Right lung (tissue), 5 donors: Measurements from ENCODE around the gene PRDX4. TPM values are rescaled to one million over a fixed set of nuclear protein-coding genes. Genes with fewer than 3 reads are reported as not detected.
"Not testable (repeated sequence)": the region's sequence is repeated elsewhere in the genome, so short reads cannot be mapped to it uniquely, and the experiment has no call there.

ENCODE experiments used
- DNase-seq, 2 donors: peaks; one replicate each; pipeline ENCODE4 v3.0.0-alpha.2; 2013
- polyA plus RNA-seq, 5 donors: library from polyadenylated mRNA; unstranded; fragments of 120-200 nt; gene quantifications; one replicate each; pipeline versions ENCODE4 v1.2.1 to v1.2.3, GENCODE V29; 2013; ENCODE audit warnings: inconsistent platforms in 1 of 5, low replicate concordance in 1 of 5; ENCODE audit not compliant: insufficient read length in 5 of 5, insufficient read depth in 1 of 5

The PRDX4 gene
- polyA plus RNA-seq, 5 donors: 98.6 to 121 (median 106) TPM

DNA sequence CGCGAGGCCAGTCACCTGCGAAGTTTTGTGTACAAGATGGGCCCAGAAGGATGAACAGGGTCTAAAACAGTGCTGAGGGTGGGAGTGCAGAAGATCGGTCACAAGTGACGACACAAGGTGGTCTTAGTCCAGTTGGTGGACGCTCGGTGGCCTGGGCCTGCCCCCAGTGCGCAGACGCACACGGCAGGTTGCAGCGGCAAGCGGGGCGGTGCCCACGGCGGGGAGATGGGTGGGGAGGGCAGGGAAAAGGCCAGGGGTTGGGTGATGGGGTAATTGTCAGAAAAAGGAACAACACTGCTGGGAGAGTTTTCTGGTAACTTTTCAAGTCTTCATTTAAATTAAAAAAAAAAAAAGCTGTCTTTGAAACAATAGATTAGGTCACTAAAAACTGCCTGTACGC, 1.0 kb upstream of the PRDX4 start:
- DNase-seq: no peak

GRCh38 chrX:23668335-23668734, 1.0 kb downstream of the PRDX4 start:
- no peak for DNase-seq

GRCh38 chrX:23670528-23670927, 3.2 kb downstream of the PRDX4 start:
- no peak for DNase-seq

DNA sequence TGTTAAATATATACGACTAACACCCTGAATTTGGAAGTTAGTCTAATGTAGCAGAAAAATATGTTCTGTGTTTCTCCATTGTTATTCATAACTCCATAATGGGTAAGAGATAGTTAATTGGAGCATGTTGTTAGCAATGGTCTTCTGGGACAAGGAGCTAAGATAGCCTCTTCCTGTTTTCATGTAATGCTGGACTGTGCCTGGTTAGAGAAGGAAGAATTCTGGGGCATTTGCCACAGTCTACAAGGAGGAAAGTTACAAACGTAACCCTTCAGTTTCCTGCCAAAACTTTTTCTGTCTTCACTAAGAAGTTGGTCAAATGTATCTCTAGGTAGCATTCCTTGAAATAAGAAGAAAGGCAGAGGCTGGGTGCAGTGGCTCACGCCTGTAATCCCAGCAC, 5.8 kb downstream of the PRDX4 start:
- DNase-seq: no peak

DNA sequence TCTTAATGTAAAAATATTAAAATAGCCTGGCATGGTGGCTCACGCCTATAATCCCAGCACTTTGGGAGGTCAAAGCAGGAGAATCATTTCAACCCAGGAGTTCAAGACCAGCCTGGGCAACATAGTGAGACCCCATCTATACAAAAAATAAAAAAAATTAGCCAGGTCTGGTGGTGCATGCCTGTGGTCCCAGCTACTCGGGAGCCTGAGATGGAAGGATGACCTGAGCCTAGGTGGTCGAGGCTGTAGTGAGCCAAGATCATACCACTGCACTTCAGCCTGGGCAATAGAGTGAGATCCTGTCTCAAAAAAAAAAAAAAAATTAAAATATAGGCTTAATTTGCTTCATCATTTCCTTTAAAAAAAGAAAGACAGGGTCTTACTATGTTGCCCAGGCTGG, 9.2 kb downstream of the PRDX4 start:
- not testable (repeated sequence) for DNase-seq

- DNase-seq: no peak
Measured at GRCh38 chrX:23692166-23692565, 24.9 kb downstream of the PRDX4 start.

- peak; percentile 19 to 28 for DNase-seq
Measured at GRCh38 chrX:23694606-23695005, 27.3 kb downstream of the PRDX4 start.

DNA sequence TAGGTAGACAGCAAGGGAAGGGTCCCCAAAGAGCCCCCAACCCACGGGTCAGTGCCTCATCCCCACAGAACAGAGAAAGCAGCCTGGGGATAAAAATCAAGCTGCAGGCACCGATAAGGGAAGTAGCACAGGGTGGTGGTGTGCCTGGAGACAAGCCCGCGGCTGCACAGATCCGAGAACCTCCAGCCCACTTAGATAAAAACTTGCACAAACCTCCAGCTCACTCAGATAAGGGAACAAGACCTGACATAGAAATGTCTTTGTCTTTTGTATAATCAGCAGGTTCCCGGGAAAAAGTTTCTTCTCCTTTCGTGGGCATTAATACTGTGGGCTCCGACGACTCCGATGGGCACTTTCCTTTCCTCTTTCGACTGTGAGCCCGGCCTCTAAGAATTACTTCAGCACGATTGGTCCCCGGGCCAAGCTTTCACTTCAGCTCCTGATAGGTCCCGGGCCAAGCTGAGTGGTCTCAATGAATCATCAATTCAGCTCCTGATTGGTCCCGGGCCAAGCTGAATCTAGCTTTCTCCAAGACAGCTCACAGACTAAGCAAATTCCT, 32.4 kb downstream of the PRDX4 start:
- no peak for DNase-seq

DNA sequence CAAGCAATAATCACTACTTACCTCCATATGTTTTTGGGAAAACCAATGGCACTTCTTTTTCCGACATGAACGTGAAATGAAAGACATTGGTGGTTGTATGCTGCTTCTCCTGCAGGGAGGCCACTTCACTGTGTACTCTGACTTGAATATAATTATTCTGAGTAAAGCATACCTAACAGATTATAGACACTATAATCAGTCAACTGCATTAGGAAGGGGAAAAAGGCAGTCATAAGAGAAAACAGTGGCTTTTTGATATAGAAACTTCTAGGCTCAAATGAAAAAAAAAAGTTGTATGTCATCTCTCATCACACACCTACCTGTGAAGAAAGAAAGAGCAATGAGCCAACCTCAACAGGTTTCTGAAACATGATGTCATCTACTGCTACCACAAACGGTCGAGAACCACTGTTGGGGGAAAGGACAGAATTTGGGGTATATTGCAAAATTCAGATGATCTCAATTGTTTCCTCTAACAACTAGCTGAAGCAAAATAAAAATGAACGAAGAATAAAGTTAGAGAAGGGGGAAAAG, 37.4 kb downstream of the PRDX4 start:
- no peak for DNase-seq

DNA sequence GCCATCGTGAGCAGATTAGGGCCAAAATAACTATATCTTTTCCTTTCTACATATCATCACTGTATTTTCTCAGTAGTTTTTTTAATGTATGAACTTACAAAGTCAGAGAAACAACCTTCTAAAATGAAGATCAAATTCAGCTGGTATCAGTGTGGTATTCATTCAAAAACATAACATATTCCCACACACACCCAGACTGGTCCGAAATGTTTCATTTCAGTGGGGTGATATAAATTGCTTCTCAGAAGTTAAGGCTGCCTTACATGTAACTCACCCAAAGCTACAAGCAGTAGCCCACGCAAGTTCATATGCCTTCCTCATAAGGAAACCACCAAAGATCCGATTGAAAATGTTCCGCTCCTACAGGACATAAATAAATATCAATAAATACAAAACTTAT, 37.9 kb downstream of the PRDX4 start:
- no peak for DNase-seq

- no peak for DNase-seq
Measured at GRCh38 chrX:23720117-23720677, 52.9 kb downstream of the PRDX4 start.

- no peak for DNase-seq
Measured at GRCh38 chrX:23726191-23726590, 58.9 kb downstream of the PRDX4 start.

GRCh38 chrX:23727206-23727605, 59.9 kb downstream of the PRDX4 start:
- DNase-seq: no peak

- DNase-seq: no peak
Measured at GRCh38 chrX:23729214-23729613, 61.9 kb downstream of the PRDX4 start.

GRCh38 chrX:23731951-23732350, 64.7 kb downstream of the PRDX4 start:
- DNase-seq: no peak

DNA sequence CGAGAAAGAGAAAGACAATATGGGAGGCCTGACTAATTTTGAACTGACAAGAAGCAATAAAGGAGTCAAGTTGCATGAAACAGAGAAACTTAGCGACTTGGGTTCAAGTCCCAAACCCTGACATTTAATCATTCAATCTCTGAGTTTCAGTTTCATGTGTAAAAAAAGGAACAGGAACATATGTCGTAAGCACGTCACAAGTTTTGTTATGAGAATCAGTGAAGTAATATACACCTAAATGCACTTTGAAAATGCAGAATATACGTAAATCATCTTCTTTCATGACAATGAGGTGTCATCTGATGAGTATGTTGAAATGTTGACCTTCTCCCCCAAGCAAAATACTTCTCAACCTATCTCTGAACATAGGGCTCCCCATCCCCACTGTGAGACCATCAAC, 65.4 kb downstream of the PRDX4 start:
- no peak for DNase-seq

Other genes with a start within 250 kb of the PRDX4 start
- 10 to 100 TPM; 34.1 to 48.0 (median 43.6) TPM for gene ACOT9, start 75.8 kb downstream of the PRDX4 start, polyA plus RNA-seq
- gene SAT1, start 115.7 kb downstream of the PRDX4 start, polyA plus RNA-seq: 100 to 1,000 TPM; 293 to 457 (median 336) TPM
- 10 to 100 TPM; 16.8 to 23.6 (median 21.6) TPM for gene APOO, start 240.4 kb downstream of the PRDX4 start, polyA plus RNA-seq
- gene CXorf58, start 240.5 kb downstream of the PRDX4 start, polyA plus RNA-seq: under 1 TPM in 2 of 5 donors, not detected in 3; 0.10 to 0.18 TPM